Germinal center (tissue), 1 donor: ENCODE measurements around the gene MYO7B.

Source experiments
- DNase-seq: peaks from one replicate; pipeline ENCODE4 v3.0.0; 2012; ENCODE audit warnings: mixed read lengths, low spot score

Gene MYO7B

GRCh38 chr2:127535422-127535901 is at the start of gene MYO7B:
TSS of gene MYO7B (plus strand) at chr2:127535683. CDS start at chr2:127559723, 24,040 bp downstream.
- DNase-seq: no peak

- no peak for DNase-seq
These were observed 49.8 kb upstream of the MYO7B start for GRCh38 chr2:127485694-127486071.

- no peak for DNase-seq
These were observed 49.0 kb upstream of the MYO7B start for GRCh38 chr2:127486247-127487058.

- no peak for DNase-seq
These were observed 45.2 kb upstream of the MYO7B start for GRCh38 chr2:127490283-127490682.

GRCh38 chr2:127498386-127498785 is 37.1 kb upstream of the MYO7B start:
- no peak for DNase-seq

- DNase-seq: no peak
These were observed 32.0 kb upstream of the MYO7B start for GRCh38 chr2:127503491-127503890.

- no peak for DNase-seq
These were observed 30.7 kb upstream of the MYO7B start for GRCh38 chr2:127504552-127505430.

GRCh38 chr2:127506510-127506909 is 29.0 kb upstream of the MYO7B start:
- no peak for DNase-seq

GRCh38 chr2:127508023-127508630 is 27.4 kb upstream of the MYO7B start:
- DNase-seq: no peak

GRCh38 chr2:127508631-127509034 is 26.9 kb upstream of the MYO7B start:
- no peak for DNase-seq

GRCh38 chr2:127510073-127510472 is 25.4 kb upstream of the MYO7B start:
- DNase-seq: no peak

GRCh38 chr2:127511090-127511695 is 24.3 kb upstream of the MYO7B start:
- no peak for DNase-seq

- DNase-seq: no peak
These were observed 23.6 kb upstream of the MYO7B start for GRCh38 chr2:127511917-127512316.

GRCh38 chr2:127512362-127512761 is 23.1 kb upstream of the MYO7B start:
- DNase-seq: no peak

GRCh38 chr2:127514076-127514475 is 21.4 kb upstream of the MYO7B start:
- no peak for DNase-seq

- no peak for DNase-seq
These were observed 21.0 kb upstream of the MYO7B start for GRCh38 chr2:127514485-127514884.

- no peak for DNase-seq
These were observed 20.0 kb upstream of the MYO7B start for GRCh38 chr2:127515383-127515915.

GRCh38 chr2:127516041-127516762 is 19.3 kb upstream of the MYO7B start:
- no peak for DNase-seq

GRCh38 chr2:127517465-127517864 is 18.0 kb upstream of the MYO7B start:
- DNase-seq: no peak

GRCh38 chr2:127520424-127520823 is 15.1 kb upstream of the MYO7B start:
- no peak for DNase-seq

GRCh38 chr2:127523269-127523939 is 12.1 kb upstream of the MYO7B start:
- no peak for DNase-seq
